GM23248 (cell line): ENCODE measurements around the gene MRPL39.

Experiments used
- EZH2 ChIP-seq: fragments of 200-600 bp; sonication (generic); IDR thresholded peaks from 2 replicates; pipeline ENCODE4 v1.6.1; 2018; ENCODE audit warnings: antibody characterized with exemption, mild to moderate bottlenecking; ENCODE audit not compliant: insufficient read depth, poor library complexity, severe bottlenecking
- EZH2phosphoT487 ChIP-seq: fragments of 200-600 bp; sonication (generic); IDR thresholded peaks from 2 replicates; pipeline ENCODE4 v1.6.1; 2018; ENCODE audit warnings: antibody characterized with exemption, moderate library complexity, mild to moderate bottlenecking, low read depth; ENCODE audit not compliant: insufficient read depth

GRCh38 chr21:25643486-25643885, 36.2 kb upstream of the MRPL39 start:
- TF ChIP-seq EZH2phosphoT487: no peak
- TF ChIP-seq EZH2: no peak
